Astrocyte of the spinal cord (primary cell): Measurements from ENCODE around the gene GPR37L1.
"Not testable (repeated sequence)": the region's sequence is repeated elsewhere in the genome, so short reads cannot be mapped to it uniquely, and the experiment has no call there.

Experiments
- DNase-seq: peaks from one replicate; pipeline ENCODE4 v3.0.0; 2011; ENCODE audit warnings: low read depth, low spot score
- H3K4me3 ChIP-seq: 2 replicates; pipeline ENCODE4 v1.5.1; 2011; ENCODE audit warnings: low read depth, mild to moderate bottlenecking, low read length, moderate library complexity
- CTCF ChIP-seq: IDR thresholded peaks from 2 replicates; pipeline ENCODE4 v1.5.1; 2012; ENCODE audit warnings: low read depth, mild to moderate bottlenecking, low read length, inconsistent platforms
- in situ Hi-C: cut with HindIII; loops from 2 replicates; pipeline ENCODE4 v1.10.0; 2017; ENCODE audit warnings: low sequenced_read_pairs

The GPR37L1 gene

GRCh38 chr1:202107801-202108731 lies 14.7 kb upstream of the GPR37L1 start:
- TF ChIP-seq CTCF: no peak
- in situ Hi-C loops: no loop called here

GRCh38 chr1:202110977-202111376 lies 11.7 kb upstream of the GPR37L1 start:
- TF ChIP-seq CTCF: no peak
- no peak overlapping the region for H3K4me3 ChIP-seq
- in situ Hi-C loops: no loop called here
- no peak for DNase-seq

More at GRCh38 chr1:202107801-202108731, 14.7 kb upstream of the GPR37L1 start:
- H3K4me3 ChIP-seq: no peak overlapping the region
- no peak for DNase-seq

GRCh38 chr1:202111589-202111988 lies 11.1 kb upstream of the GPR37L1 start:
- in situ Hi-C loops, H3K4me3 ChIP-seq, DNase-seq: not testable (repeated sequence)

GRCh38 chr1:202112859-202113689 lies 9.6 kb upstream of the GPR37L1 start:
- in situ Hi-C loops: no loop called here
- TF ChIP-seq CTCF: no peak
- no peak overlapping the region for H3K4me3 ChIP-seq
- no peak for DNase-seq

GRCh38 chr1:202113690-202114300 lies 8.9 kb upstream of the GPR37L1 start:
- no peak for TF ChIP-seq CTCF
- DNase-seq: no peak
- in situ Hi-C loops: no loop called here
- H3K4me3 ChIP-seq: no peak overlapping the region

- in situ Hi-C loops: no loop called here
- DNase-seq: no peak
- no peak for TF ChIP-seq CTCF
- H3K4me3 ChIP-seq: no peak overlapping the region
These were observed 6.4 kb upstream of the GPR37L1 start for GRCh38 chr1:202116287-202116686.
